ENCODE results near the gene WDR35. TPM values are rescaled to one million over a fixed set of nuclear protein-coding genes. Genes with fewer than 3 reads are reported as not detected.

Gene WDR35
- total RNA-seq, 2 experiments from 2014 or later, result 5.6 to 5.9 TPM

- DNase-seq, result no peak
- peaks cover 8% of the 10 kb centered on the region for H3K4me1 Mint-ChIP-seq (ENCODE audit: low read depth)
- CTCF ChIA-PET, result interaction anchor here (0.7 to 4.1 kb wide), 29 partner anchors 12 to 281 kb away, joined by 3 to 38 read pairs (median 8); partner anchors contain the start of genes LAPTM4A and WDR35
- no peak for ATAC-seq
- H3K4me3 Mint-ChIP-seq, result no peak overlapping the region
- TF ChIP-seq CTCF (IDR thresholded peaks at IDR 0.05), result no peak
- H3K27me3 Mint-ChIP-seq, result peaks cover 26% of the 10 kb centered on the region
- peaks cover 16% of the 10 kb centered on the region for H3K9me3 Mint-ChIP-seq
- POLR2A ChIA-PET, result no interaction called here
- intact Hi-C loops (cut with micrococcal nuclease), result no loop called here
- no peak overlapping the region for H3K27ac Mint-ChIP-seq
- H3K36me3 Mint-ChIP-seq (ENCODE audit: low read depth), result peaks cover 3% of the 10 kb centered on the region
Measured at GRCh38 chr2:20016346-20016745, 26.4 kb upstream of the WDR35 start.

GRCh38 chr2:20015482-20016083 is 25.7 kb upstream of the WDR35 start:
- POLR2A ChIA-PET, result interaction anchor here (0.6 kb wide), 1 partner anchor 85 kb away, joined by 3 read pairs; no protein-coding TSS in a partner anchor
- peaks cover 14% of the 10 kb centered on the region for H3K9me3 Mint-ChIP-seq
- intact Hi-C loops (cut with micrococcal nuclease), result loop anchor here (2.0 kb wide), 1 partner anchor 83 kb away; no protein-coding TSS in a partner anchor
- TF ChIP-seq CTCF (IDR thresholded peaks at IDR 0.05), result peak; percentile 64
- H3K4me3 Mint-ChIP-seq, result no peak overlapping the region
- H3K27me3 Mint-ChIP-seq, result peaks cover 33% of the 10 kb centered on the region
- DNase-seq (no peak), ATAC-seq (no peak)
- H3K4me1 Mint-ChIP-seq (ENCODE audit: low read depth), result peaks cover 8% of the 10 kb centered on the region
- H3K27ac Mint-ChIP-seq, result no peak overlapping the region
- H3K36me3 Mint-ChIP-seq (ENCODE audit: low read depth), result peaks cover 3% of the 10 kb centered on the region
- CTCF ChIA-PET, result interaction anchor here (0.6 to 4.1 kb wide), 45 partner anchors 8 to 665 kb away, joined by 3 to 38 read pairs (median 5); partner anchors contain the start of genes LAPTM4A and WDR35

DNA sequence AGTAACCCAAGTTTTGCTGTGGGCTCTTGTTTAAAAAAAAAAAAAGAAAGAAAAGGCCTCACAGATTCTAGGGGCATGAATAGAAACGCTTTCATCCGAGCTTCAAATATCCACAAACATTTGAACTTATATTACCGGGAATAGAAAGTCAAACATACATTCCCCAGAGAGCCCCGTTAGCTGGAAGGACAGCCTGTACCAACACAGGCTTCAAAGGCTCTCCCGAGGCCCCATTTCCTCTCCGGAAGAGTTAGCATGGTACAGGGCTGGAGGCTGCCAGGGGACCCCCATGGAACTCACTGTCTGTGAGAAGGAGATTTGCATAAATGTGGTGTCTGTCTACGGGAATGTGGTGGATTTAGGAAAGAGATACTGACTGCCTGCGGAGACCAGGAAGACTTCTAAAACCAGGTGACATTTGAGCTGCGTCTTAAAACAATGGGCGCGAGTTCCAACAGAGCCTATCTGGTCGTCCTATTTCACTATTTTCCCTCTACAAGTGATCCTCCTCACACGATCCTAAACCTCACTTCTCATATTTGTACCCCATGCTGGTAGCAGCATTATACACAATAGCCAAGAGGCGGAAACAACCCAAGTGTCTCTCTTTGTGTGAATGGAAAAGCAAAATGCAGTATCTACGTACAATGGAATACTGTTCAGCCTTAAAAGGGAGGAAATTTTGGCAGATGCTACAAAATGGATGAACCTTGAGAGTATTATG is 23.4 kb upstream of the WDR35 start:
- intact Hi-C loops (cut with micrococcal nuclease), result no loop called here
- TF ChIP-seq CTCF (IDR thresholded peaks at IDR 0.05), result no peak
- Mint-ChIP-seq H3K4me1 (ENCODE audit: low read depth) (peaks cover 8% of the 10 kb centered on the region), H3K27ac (no peak overlapping the region), H3K9me3 (peaks cover 3% of the 10 kb centered on the region), H3K27me3 (peaks cover 41% of the 10 kb centered on the region), H3K4me3 (peak overlapping the region; percentile 22), H3K36me3 (ENCODE audit: low read depth) (no peaks in the 10 kb centered on the region)
- ATAC-seq, result no peak
- no peak for DNase-seq
- ChIA-PET CTCF (interaction anchor here (0.8 to 4.1 kb wide), 5 partner anchors 14 to 86 kb away, joined by 3 to 38 read pairs (median 31); no protein-coding TSS in a partner anchor), POLR2A (no interaction called here)

GRCh38 chr2:20012282-20013125 is 22.6 kb upstream of the WDR35 start, which contains the start of gene MATN3:
MATN3 (minus strand) TSS chr2:20012668; CDS start chr2:20012631, 37 bp downstream.
- Mint-ChIP-seq H3K9me3 (peaks cover 3% of the 10 kb centered on the region), H3K4me3 (peak within 1 kb of the TSS; percentile 50), H3K4me1 (ENCODE audit: low read depth) (peaks cover 8% of the 10 kb centered on the region), H3K27ac (no peak within 1 kb of the TSS), H3K36me3 (ENCODE audit: low read depth) (no peaks in the 10 kb centered on the region), H3K27me3 (peaks cover 43% of the 10 kb centered on the region)
- DNase-seq, result peak; percentile 12
- CTCF ChIA-PET, result interaction anchor here (0.7 to 4.1 kb wide), 4 partner anchors 23 to 87 kb away, joined by 3 to 38 read pairs (median 20); no protein-coding TSS in a partner anchor
- POLR2A ChIA-PET, result no interaction called here
- peak; percentile 72 for ATAC-seq
- TF ChIP-seq CTCF (IDR thresholded peaks at IDR 0.05), result no peak
- intact Hi-C loops (cut with micrococcal nuclease), result no loop called here

Data from activated CD8-positive, alpha-beta T cell treated with anti-CD3 and anti-CD28 coated beads for 36 hours (primary cell).